DMS 273 (cell line): ENCODE results near the gene PAK4.
"Not testable (repeated sequence)": the region's sequence is repeated elsewhere in the genome, so short reads cannot be mapped to it uniquely, and the experiment has no call there.

ENCODE experiments used
- DNase-seq: peaks from one replicate; lab custom pipeline; 2025; ENCODE audit not compliant: unreplicated experiment; lab: John Stamatoyannopoulos, UW

Gene PAK4

GRCh38 chr19:39202998-39203355 lies 77.4 kb downstream of the PAK4 start:
- no peak for DNase-seq

GRCh38 chr19:39203372-39204341 lies 78.1 kb downstream of the PAK4 start, which contains the start of gene SYCN:
Gene SYCN (minus strand): TSS chr19:39204263. CDS start chr19:39204254, 9 bp downstream.
- DNase-seq, result peak; percentile 40

- DNase-seq, result no peak
Measured at GRCh38 chr19:39205449-39205764, 79.8 kb downstream of the PAK4 start.

- DNase-seq, result no peak
Measured at GRCh38 chr19:39206122-39206521, 80.5 kb downstream of the PAK4 start.

GRCh38 chr19:39207293-39207836 lies 81.8 kb downstream of the PAK4 start:
- DNase-seq, result no peak

- no peak for DNase-seq
Measured at GRCh38 chr19:39208175-39208795, 82.7 kb downstream of the PAK4 start.

- no peak for DNase-seq
Measured at GRCh38 chr19:39209196-39209595, 83.6 kb downstream of the PAK4 start.

- DNase-seq, result no peak
Measured at GRCh38 chr19:39211731-39212374, 86.3 kb downstream of the PAK4 start.

GRCh38 chr19:39212375-39212742 lies 86.8 kb downstream of the PAK4 start:
- DNase-seq, result peak; percentile 68

- not testable (repeated sequence) for DNase-seq
Measured at GRCh38 chr19:39215323-39215722, 89.7 kb downstream of the PAK4 start.

GRCh38 chr19:39217094-39217493 lies 91.5 kb downstream of the PAK4 start:
- DNase-seq, result no peak

GRCh38 chr19:39218230-39219007 lies 92.8 kb downstream of the PAK4 start:
- no peak for DNase-seq

GRCh38 chr19:39219108-39219507 lies 93.5 kb downstream of the PAK4 start:
- peak; percentile 32 for DNase-seq

- DNase-seq, result peak; percentile 45
Measured at GRCh38 chr19:39223703-39224279, 98.2 kb downstream of the PAK4 start.

GRCh38 chr19:39224910-39225309 lies 99.3 kb downstream of the PAK4 start:
- DNase-seq, result peak; percentile 43
